BJ (cell line): ENCODE data around the gene SLC4A8. TPM values are rescaled to one million over a fixed set of nuclear protein-coding genes. Genes with fewer than 3 reads are reported as not detected.

Experiments
- CTCF ChIA-PET: fragments of 350-600 bp; formaldehyde crosslinking; extraction: SDS; loops from one replicate; lab custom pipeline; 2021; ENCODE audit warnings: antibody characterized with exemption, inconsistent platforms; lab: Yijun Ruan, JAX
- POLR2A ChIA-PET: fragments of 300-600 bp; sonication (Branson Sonifier 250); formaldehyde crosslinking; extraction: SDS; loops from one replicate; lab custom pipeline; 2021; ENCODE audit warnings: antibody characterized with exemption; lab: Charles Lee
- DNase-seq: peaks from one replicate; pipeline ENCODE4 v3.0.0-alpha.2; 2011; ENCODE audit warnings: low read depth
- H3K27me3 ChIP-seq: 2 replicates; pipeline ENCODE4 v1.6.0; 2011; ENCODE audit warnings: low read length; ENCODE audit not compliant: control insufficient read depth, insufficient read depth
- H3K36me3 ChIP-seq: 2 replicates; pipeline ENCODE4 v1.5.1; 2011; ENCODE audit warnings: low read length; ENCODE audit not compliant: control insufficient read depth, insufficient read depth
- H3K4me3 ChIP-seq: 2 replicates; pipeline ENCODE4 v1.5.1; 2011; ENCODE audit warnings: low read depth, mild to moderate bottlenecking, control low read depth, low read length
- polyA plus RNA-seq: library from polyadenylated mRNA; depleted of rRNA; stranded (reverse); fragments of >200 nt; gene quantifications from 2 replicates; pipeline ENCODE4 v1.2.3, GENCODE V29; 2011
- TF ChIP-seq, protein P1 (sequence below): IDR thresholded peaks from 2 replicates; pipeline ENCODE4 v1.5.1; 2011; ENCODE audit warnings: low read depth, mild to moderate bottlenecking, control low read depth, inconsistent platforms, low read length, moderate library complexity; ENCODE audit not compliant: insufficient read depth

Gene SLC4A8
- polyA plus RNA-seq, 1 experiment: 4.9 TPM

DNA sequence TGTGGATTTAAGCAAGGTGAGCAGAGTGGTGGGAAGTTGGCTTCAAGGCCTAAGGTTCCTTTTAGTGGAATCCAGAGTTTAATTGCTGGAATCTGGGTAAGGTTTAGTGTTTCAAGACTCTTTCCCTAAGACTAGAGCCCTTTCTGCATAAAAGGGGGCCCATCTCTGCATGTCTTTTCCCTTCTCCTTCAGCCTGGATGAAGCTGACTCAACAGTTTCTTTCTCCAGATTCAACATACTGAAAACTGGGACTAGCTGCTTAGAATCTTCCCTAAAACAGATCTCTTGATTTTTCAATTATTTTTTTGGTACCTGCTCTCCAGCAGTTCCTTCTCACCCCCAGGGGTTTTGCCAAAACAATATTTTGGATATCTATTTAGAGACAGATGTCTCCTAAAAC is 34.0 kb downstream of the SLC4A8 start:
- TF ChIP-seq, protein P1, sequence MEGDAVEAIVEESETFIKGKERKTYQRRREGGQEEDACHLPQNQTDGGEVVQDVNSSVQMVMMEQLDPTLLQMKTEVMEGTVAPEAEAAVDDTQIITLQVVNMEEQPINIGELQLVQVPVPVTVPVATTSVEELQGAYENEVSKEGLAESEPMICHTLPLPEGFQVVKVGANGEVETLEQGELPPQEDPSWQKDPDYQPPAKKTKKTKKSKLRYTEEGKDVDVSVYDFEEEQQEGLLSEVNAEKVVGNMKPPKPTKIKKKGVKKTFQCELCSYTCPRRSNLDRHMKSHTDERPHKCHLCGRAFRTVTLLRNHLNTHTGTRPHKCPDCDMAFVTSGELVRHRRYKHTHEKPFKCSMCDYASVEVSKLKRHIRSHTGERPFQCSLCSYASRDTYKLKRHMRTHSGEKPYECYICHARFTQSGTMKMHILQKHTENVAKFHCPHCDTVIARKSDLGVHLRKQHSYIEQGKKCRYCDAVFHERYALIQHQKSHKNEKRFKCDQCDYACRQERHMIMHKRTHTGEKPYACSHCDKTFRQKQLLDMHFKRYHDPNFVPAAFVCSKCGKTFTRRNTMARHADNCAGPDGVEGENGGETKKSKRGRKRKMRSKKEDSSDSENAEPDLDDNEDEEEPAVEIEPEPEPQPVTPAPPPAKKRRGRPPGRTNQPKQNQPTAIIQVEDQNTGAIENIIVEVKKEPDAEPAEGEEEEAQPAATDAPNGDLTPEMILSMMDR: no peak
- CTCF ChIA-PET: interaction anchor here (0.9 kb wide), 2 partner anchors 15 to 416 kb away, joined by 4 read pairs; no protein-coding TSS in a partner anchor
- H3K27me3 ChIP-seq: no peaks in the 10 kb centered on the region
- H3K4me3 ChIP-seq: no peak overlapping the region
- POLR2A ChIA-PET: no interaction called here
- DNase-seq: no peak
- no peaks in the 10 kb centered on the region; the same call in 1 of the 2 replicates for H3K36me3 ChIP-seq

DNA sequence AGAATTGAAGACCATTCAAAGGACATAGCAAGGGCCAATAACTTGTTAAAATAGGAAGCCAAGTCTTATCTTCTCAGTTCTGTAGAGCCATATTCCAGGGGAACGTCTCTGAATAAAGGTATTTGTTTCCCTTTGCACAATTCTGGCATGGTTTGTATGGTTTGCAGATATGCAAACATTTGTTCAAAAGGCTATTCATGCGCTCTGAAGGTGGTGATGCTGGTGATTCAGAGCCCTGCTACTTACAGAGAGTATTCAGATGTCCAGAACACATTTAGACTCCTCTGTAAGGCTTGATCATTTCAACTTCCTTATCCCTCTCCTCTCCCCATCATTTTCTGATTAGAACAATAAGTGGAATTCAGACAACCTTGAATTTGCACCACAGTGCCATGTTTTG is 35.9 kb downstream of the SLC4A8 start:
- H3K36me3 ChIP-seq: no peaks in the 10 kb centered on the region; the same call in 1 of the 2 replicates
- ChIA-PET CTCF (interaction anchor here (1.0 to 1.6 kb wide), 2 partner anchors 11 to 71 kb away, joined by 4 to 6 read pairs; no protein-coding TSS in a partner anchor), POLR2A (no interaction called here)
- no peak for DNase-seq
- no peaks in the 10 kb centered on the region for H3K27me3 ChIP-seq
- TF ChIP-seq, protein P1: no peak
- H3K4me3 ChIP-seq: no peak overlapping the region

DNA sequence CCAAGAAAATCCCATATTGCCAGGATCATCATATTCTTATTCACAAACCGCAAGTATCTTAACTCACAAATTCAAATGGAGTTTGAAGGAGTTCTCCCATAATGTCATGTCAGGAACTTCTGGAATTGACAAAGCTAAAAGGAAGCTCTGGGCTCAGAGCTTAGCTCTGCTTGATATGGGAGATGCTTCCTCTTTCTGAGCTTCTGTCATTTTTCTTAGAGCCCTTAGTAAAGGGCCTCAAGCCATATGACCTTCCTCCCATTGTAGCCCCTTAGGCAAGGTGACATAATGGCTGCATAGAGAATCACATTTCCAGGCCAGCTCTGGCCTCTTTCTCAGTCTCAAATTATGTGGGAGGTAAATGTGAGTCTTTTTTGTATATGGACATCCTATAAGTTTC is 40.9 kb downstream of the SLC4A8 start:
- Histone ChIP-seq H3K27me3 (no peaks in the 10 kb centered on the region), H3K4me3 (no peak overlapping the region), H3K36me3 (peaks cover 1% of the 10 kb centered on the region)
- CTCF ChIA-PET: no interaction called here
- no peak for DNase-seq
- POLR2A ChIA-PET: no interaction called here
- TF ChIP-seq, protein P1: no peak

DNA sequence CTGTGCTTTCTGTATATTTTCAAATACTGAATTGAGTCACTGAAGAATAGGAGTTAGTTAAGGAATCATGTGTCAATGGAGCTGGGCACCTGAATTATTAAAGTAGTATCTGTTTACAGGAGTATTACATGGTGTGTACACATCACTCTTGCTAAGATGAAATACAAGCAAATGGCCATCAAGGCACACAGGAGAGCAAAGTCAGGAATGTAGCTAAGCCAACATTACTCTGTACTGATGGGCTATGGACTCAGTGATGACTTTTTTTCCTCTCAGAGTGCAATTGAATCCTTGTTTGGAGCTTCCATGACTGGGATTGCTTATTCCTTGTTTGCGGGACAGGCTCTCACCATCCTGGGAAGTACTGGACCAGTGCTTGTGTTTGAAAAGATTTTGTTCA is 45.5 kb downstream of the SLC4A8 start:
- no peak for DNase-seq
- Histone ChIP-seq H3K4me3 (no peak overlapping the region), H3K27me3 (no peaks in the 10 kb centered on the region), H3K36me3 (peaks cover 1% of the 10 kb centered on the region; the same call in 1 of the 2 replicates)
- TF ChIP-seq, protein P1: no peak
- ChIA-PET POLR2A (no interaction called here), CTCF (interaction anchor here (0.8 to 1.5 kb wide), 2 partner anchors 33 to 62 kb away, joined by 3 read pairs; no protein-coding TSS in a partner anchor)

DNA sequence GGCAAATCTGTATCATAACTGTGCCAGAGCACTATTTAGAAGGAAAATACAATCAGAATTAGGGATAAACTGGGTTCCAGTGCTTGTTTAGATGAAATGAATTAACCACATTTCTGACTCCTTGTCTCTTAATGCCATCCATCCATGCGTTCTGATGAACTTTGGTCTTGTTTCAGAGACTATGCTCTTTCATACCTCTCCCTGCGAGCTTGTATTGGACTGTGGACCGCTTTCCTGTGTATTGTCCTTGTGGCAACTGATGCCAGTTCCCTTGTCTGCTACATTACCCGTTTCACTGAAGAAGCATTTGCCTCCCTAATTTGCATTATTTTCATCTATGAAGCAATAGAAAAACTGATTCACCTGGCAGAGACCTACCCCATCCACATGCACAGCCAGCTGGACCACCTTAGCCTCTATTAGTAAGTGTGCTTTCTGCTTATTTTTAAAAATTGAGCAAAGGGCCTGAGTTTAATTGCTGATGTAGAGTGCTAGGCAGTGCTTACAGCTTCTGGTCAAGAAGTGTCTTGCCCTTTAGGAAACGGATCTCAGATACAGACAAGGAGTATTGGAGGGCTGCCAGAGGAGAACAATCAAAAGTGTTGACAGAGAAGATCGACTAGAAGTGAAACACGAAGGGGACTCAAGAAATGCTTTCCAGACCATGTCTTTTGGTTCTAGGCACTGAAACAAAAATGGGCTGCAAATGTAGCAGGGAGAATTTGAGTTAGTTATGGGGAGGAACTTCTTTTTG is 46.7 kb downstream of the SLC4A8 start:
- H3K36me3 ChIP-seq: peaks cover 1% of the 10 kb centered on the region; the same call in 1 of the 2 replicates
- no peak overlapping the region for H3K4me3 ChIP-seq
- POLR2A ChIA-PET: no interaction called here
- CTCF ChIA-PET: interaction anchor here (1.5 kb wide), 1 partner anchor 61 kb away, joined by 3 read pairs; no protein-coding TSS in a partner anchor
- no peak for DNase-seq
- TF ChIP-seq, protein P1: no peak
- no peaks in the 10 kb centered on the region for H3K27me3 ChIP-seq
